ENCODE measurements around the gene WNT7A. TPM values are rescaled to one million over a fixed set of nuclear protein-coding genes. Genes with fewer than 3 reads are reported as not detected.

The WNT7A gene
- total and polyA plus RNA-seq, 2 experiments from 2014 or later, result not detected

DNA sequence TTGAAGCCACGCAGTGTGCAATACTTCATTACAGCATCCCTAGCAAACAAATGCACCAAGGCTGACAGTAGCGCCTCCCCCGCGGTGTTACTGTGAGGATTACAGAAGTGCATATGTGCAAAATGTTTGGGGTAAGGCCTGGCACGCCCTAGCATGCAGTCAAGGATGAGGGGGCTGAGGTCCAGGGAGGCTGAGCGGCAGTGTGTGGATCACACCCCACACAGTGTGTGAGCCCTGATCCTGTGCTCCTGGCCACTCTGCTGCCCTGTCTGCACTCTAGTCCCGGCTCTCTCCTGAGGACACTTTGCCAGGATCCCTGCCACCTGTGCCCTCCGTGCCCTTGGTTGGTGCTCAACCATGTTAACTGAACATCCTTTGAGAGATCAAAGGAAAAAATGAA, 71.3 kb downstream of the WNT7A start:
- 16 to 21% methylated on average over 8 of the region's 8 CpGs for WGBS, 2 experiments (ENCODE audit: low coverage in 1 of 2, low lambda C conversion rate in 2 of 2, missing lambda C conversion rate in 2 of 2)
- H3K27me3 ChIP-seq (replicated peaks; ENCODE audit: insufficient read depth), result no peaks in the 10 kb centered on the region
- H3K4me2 ChIP-seq (ENCODE audit: unreplicated experiment), result no peak overlapping the region

DNA sequence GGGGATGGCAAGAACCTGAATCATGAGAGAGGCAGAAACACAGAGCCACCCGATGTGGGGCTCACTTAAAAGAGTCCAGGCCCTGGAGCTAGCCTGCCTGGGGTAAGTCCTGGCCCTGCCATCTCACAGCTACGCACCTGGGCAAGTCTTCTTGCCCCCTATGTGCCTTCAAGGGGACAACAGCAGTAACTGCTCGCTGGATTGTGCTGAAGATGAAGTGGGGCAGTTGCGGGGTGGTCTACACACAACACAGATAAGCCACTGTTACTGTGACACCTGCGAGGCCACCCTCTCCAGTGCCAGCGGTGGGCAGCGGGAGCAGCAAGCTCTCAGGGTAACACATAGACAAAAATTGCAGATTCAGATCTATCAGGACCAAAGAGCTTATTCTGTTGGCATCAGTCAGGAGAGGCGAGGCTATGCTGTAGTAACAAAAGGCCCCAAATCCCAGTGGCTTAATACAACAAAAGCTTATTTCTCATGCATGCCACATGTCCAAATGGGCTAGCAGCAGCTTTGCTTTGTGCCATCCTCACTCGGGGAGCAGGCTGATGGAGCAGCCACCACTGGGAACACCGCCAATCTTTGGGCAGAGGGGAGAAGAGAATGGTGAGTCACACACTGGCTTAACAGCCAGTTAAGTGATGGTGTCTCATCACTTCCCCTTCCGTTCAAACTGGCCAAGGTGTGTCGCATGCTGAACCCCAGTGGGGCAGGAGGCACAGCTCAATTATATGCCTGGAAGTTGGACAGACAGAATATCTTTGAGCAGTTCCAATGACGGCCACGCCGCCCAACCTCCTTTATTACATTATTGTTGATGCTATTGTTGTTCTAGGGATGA, 78.3 kb downstream of the WNT7A start:
- Histone ChIP-seq H3K27ac (no peak overlapping the region), H3K4me1 (ENCODE audit: insufficient read depth) (no peaks in the 10 kb centered on the region), H3K27me3 (replicated peaks; ENCODE audit: insufficient read depth) (peaks cover 11% of the 10 kb centered on the region), H3F3A (ENCODE audit: insufficient read depth) (no peaks in the 10 kb centered on the region), H3K4me3 (no peak overlapping the region), H3K36me3 (ENCODE audit: low read depth) (no peaks in the 10 kb centered on the region), H4K20me1 (ENCODE audit: insufficient read depth) (no peaks in the 10 kb centered on the region), H3K9me2 (ENCODE audit: insufficient read depth) (no peaks in the 10 kb centered on the region), H3K4me2 (ENCODE audit: unreplicated experiment) (no peak overlapping the region), H3K9me3 (ENCODE audit: low read depth) (no peaks in the 10 kb centered on the region), H3K79me2 (ENCODE audit: insufficient read depth) (no peaks in the 10 kb centered on the region), H3K9ac (no peak overlapping the region), H2AFZ (no peak overlapping the region)
- in situ Hi-C loops (cut with MboI), result no loop called here
- TF ChIP-seq EZH2phosphoT487 (IDR thresholded peaks at IDR 0.05; ENCODE audit: insufficient read depth, low read depth), result no peak
- TF ChIP-seq EZH2 (IDR thresholded peaks at IDR 0.05; ENCODE audit: insufficient read depth, poor library complexity, severe bottlenecking), result no peak
- no peak for DNase-seq
- 41 to 48% methylated on average over 15 of the region's 15 CpGs for WGBS, 2 experiments (ENCODE audit: low coverage in 1 of 2, low lambda C conversion rate in 2 of 2, missing lambda C conversion rate in 2 of 2)

More for the DNA sequence above, 71.3 kb downstream of the WNT7A start:
- no peaks in the 10 kb centered on the region for H3F3A ChIP-seq (ENCODE audit: insufficient read depth)
- DNase-seq, result no peak
- TF ChIP-seq EZH2 (IDR thresholded peaks at IDR 0.05; ENCODE audit: insufficient read depth, poor library complexity, severe bottlenecking) (no peak), EZH2phosphoT487 (IDR thresholded peaks at IDR 0.05; ENCODE audit: insufficient read depth, low read depth) (no peak)
- no peaks in the 10 kb centered on the region for H3K4me1 ChIP-seq (ENCODE audit: insufficient read depth)
- no peaks in the 10 kb centered on the region for H4K20me1 ChIP-seq (ENCODE audit: insufficient read depth)
- H3K27ac ChIP-seq, result no peak overlapping the region
- no peak overlapping the region for H2AFZ ChIP-seq
- no peaks in the 10 kb centered on the region for H3K9me3 ChIP-seq (ENCODE audit: low read depth)
- no peaks in the 10 kb centered on the region for H3K36me3 ChIP-seq (ENCODE audit: low read depth)
- in situ Hi-C loops (cut with MboI), result no loop called here
- no peak overlapping the region for H3K4me3 ChIP-seq
- no peak overlapping the region for H3K9ac ChIP-seq
- H3K79me2 ChIP-seq (ENCODE audit: insufficient read depth), result no peaks in the 10 kb centered on the region
- no peaks in the 10 kb centered on the region for H3K9me2 ChIP-seq (ENCODE audit: insufficient read depth)

GRCh38 chr3:13800064-13800463, 79.8 kb downstream of the WNT7A start:
- Histone ChIP-seq H3K27ac (no peak overlapping the region), H3K79me2 (ENCODE audit: insufficient read depth) (no peaks in the 10 kb centered on the region), H3K4me2 (ENCODE audit: unreplicated experiment) (no peak overlapping the region), H3K4me3 (no peak overlapping the region), H3K4me1 (ENCODE audit: insufficient read depth) (no peaks in the 10 kb centered on the region), H3K9me2 (ENCODE audit: insufficient read depth) (no peaks in the 10 kb centered on the region), H4K20me1 (ENCODE audit: insufficient read depth) (no peaks in the 10 kb centered on the region), H3K27me3 (replicated peaks; ENCODE audit: insufficient read depth) (peaks cover 13% of the 10 kb centered on the region), H3F3A (ENCODE audit: insufficient read depth) (no peaks in the 10 kb centered on the region), H2AFZ (no peak overlapping the region), H3K9ac (no peak overlapping the region), H3K9me3 (ENCODE audit: low read depth) (no peaks in the 10 kb centered on the region), H3K36me3 (ENCODE audit: low read depth) (no peaks in the 10 kb centered on the region)
- TF ChIP-seq EZH2phosphoT487 (IDR thresholded peaks at IDR 0.05; ENCODE audit: insufficient read depth, low read depth) (no peak), EZH2 (IDR thresholded peaks at IDR 0.05; ENCODE audit: insufficient read depth, poor library complexity, severe bottlenecking) (no peak)
- no peak for DNase-seq
- 46 to 47% methylated on average over 6 of the region's 6 CpGs for WGBS, 2 experiments (ENCODE audit: low coverage in 1 of 2, low lambda C conversion rate in 2 of 2, missing lambda C conversion rate in 2 of 2)
- in situ Hi-C loops (cut with MboI), result no loop called here

GRCh38 chr3:13798401-13798800, 81.5 kb downstream of the WNT7A start:
- in situ Hi-C loops (cut with MboI), result no loop called here
- Histone ChIP-seq H3K36me3 (ENCODE audit: low read depth) (no peaks in the 10 kb centered on the region), H3K27ac (no peak overlapping the region), H3K4me3 (no peak overlapping the region), H4K20me1 (ENCODE audit: insufficient read depth) (no peaks in the 10 kb centered on the region), H3K9me3 (ENCODE audit: low read depth) (no peaks in the 10 kb centered on the region), H3K27me3 (replicated peaks; ENCODE audit: insufficient read depth) (peaks cover 23% of the 10 kb centered on the region), H3K79me2 (ENCODE audit: insufficient read depth) (no peaks in the 10 kb centered on the region), H3F3A (ENCODE audit: insufficient read depth) (no peaks in the 10 kb centered on the region), H3K9me2 (ENCODE audit: insufficient read depth) (no peaks in the 10 kb centered on the region), H3K9ac (no peak overlapping the region), H2AFZ (no peak overlapping the region), H3K4me1 (ENCODE audit: insufficient read depth) (no peaks in the 10 kb centered on the region), H3K4me2 (ENCODE audit: unreplicated experiment) (no peak overlapping the region)
- TF ChIP-seq EZH2 (IDR thresholded peaks at IDR 0.05; ENCODE audit: insufficient read depth, poor library complexity, severe bottlenecking) (no peak), EZH2phosphoT487 (IDR thresholded peaks at IDR 0.05; ENCODE audit: insufficient read depth, low read depth) (no peak)
- DNase-seq, result no peak
- 32 to 36% methylated on average over 9 to 11 of the region's 11 CpGs for WGBS, 2 experiments (ENCODE audit: low coverage in 1 of 2, low lambda C conversion rate in 2 of 2, missing lambda C conversion rate in 2 of 2)
